ENCODE measurements around the gene VASH1. TPM values are rescaled to one million over a fixed set of nuclear protein-coding genes. Genes with fewer than 3 reads are reported as not detected.

VASH1 gene
- polyA plus RNA-seq (2012; ENCODE audit: low read depth, missing spikeins), result 2.6 TPM

DNA sequence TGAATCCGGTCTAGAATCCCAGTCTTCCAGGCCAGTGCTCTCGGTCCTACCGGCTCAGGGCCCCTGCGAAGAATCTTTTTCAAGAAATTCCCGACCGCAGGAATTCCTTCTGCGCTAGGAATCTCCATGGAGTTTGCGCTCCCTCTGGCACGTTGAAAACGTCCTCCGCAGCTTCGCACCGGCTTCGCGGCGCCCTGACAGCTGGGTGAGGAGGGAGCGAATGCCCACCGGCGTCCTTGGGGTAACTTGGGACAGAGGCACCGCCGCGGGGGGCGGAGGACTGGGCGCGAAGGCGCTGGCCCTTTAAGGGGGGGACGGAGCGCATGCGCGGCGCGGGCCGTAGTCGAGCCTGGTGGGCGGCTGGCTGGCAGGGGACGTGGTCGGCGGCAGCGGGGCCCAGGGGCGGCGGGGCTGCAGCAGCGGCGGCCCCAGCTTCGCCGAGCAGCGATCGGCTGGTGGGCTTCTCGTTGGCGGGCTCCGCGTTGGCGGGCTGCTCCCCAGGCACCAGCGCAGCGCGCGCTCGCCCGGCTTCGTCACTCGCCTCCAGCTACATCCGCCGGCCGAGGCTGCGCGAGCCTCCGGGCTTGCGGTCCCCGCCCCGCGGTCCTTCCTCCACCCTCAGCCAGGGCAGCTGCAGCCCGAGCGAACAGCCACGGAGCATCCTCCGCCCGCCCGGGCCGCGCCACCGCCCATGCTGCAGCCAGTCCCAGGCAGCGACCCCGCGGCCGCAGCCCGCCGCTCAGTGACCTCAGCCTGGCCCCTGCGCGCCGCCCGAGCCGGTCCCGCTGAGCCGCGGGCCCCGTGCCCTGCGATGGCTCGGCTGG is at the start of gene VASH1:
VASH1 (plus strand) TSS at position 333 of the 824 bp plus-strand sequence. CDS start 1,354 bp downstream, outside the sequence.
- TF ChIP-seq TAF1 (IDR thresholded peaks at IDR 0.05; ENCODE audit: low read depth, low read length), result no peak
- no peak for TF ChIP-seq POU2F2 (IDR thresholded peaks at IDR 0.05; ENCODE audit: low read depth, low read length)
- TF ChIP-seq POLR2AphosphoS5 (IDR thresholded peaks at IDR 0.05; ENCODE audit: low read depth, low read length), result no peak
- TF ChIP-seq PAX5 (IDR thresholded peaks at IDR 0.05; ENCODE audit: insufficient read depth, low read length, severe bottlenecking), result no peak
- TF ChIP-seq SPI1 (IDR thresholded peaks at IDR 0.05; ENCODE audit: low read depth, low read length), result no peak
- no peak for TF ChIP-seq POLR2A (IDR thresholded peaks at IDR 0.05; ENCODE audit: low read depth, low read length)
- peak; percentile 97 for FAIRE-seq
- DNase-seq (ENCODE audit: insufficient read length, low spot score), result peak; percentile 94

GRCh38 chr14:76713121-76713520 is 48.1 kb upstream of the VASH1 start:
- TF ChIP-seq POLR2AphosphoS5 (IDR thresholded peaks at IDR 0.05; ENCODE audit: low read depth, low read length) (no peak), PAX5 (IDR thresholded peaks at IDR 0.05; ENCODE audit: insufficient read depth, low read length, severe bottlenecking) (no peak), TAF1 (IDR thresholded peaks at IDR 0.05; ENCODE audit: low read depth, low read length) (no peak), SPI1 (IDR thresholded peaks at IDR 0.05; ENCODE audit: low read depth, low read length) (no peak), POU2F2 (IDR thresholded peaks at IDR 0.05; ENCODE audit: low read depth, low read length) (no peak), POLR2A (IDR thresholded peaks at IDR 0.05; ENCODE audit: low read depth, low read length) (no peak)
- DNase-seq (ENCODE audit: insufficient read length, low spot score) (no peak), FAIRE-seq (no peak)

- TF ChIP-seq POU2F2 (IDR thresholded peaks at IDR 0.05; ENCODE audit: low read depth, low read length) (no peak), POLR2AphosphoS5 (IDR thresholded peaks at IDR 0.05; ENCODE audit: low read depth, low read length) (no peak), TAF1 (IDR thresholded peaks at IDR 0.05; ENCODE audit: low read depth, low read length) (no peak), SPI1 (IDR thresholded peaks at IDR 0.05; ENCODE audit: low read depth, low read length) (no peak), POLR2A (IDR thresholded peaks at IDR 0.05; ENCODE audit: low read depth, low read length) (no peak), PAX5 (IDR thresholded peaks at IDR 0.05; ENCODE audit: insufficient read depth, low read length, severe bottlenecking) (no peak)
- FAIRE-seq, result no peak
- DNase-seq (ENCODE audit: insufficient read length, low spot score), result no peak
These were observed 46.8 kb upstream of the VASH1 start for GRCh38 chr14:76714470-76714869.

GRCh38 chr14:76715101-76715500 is 46.2 kb upstream of the VASH1 start:
- DNase-seq (ENCODE audit: insufficient read length, low spot score) (no peak), FAIRE-seq (no peak)
- TF ChIP-seq PAX5 (IDR thresholded peaks at IDR 0.05; ENCODE audit: insufficient read depth, low read length, severe bottlenecking), result no peak
- TF ChIP-seq POLR2AphosphoS5 (IDR thresholded peaks at IDR 0.05; ENCODE audit: low read depth, low read length), result no peak
- TF ChIP-seq SPI1 (IDR thresholded peaks at IDR 0.05; ENCODE audit: low read depth, low read length), result no peak
- TF ChIP-seq POU2F2 (IDR thresholded peaks at IDR 0.05; ENCODE audit: low read depth, low read length), result no peak
- no peak for TF ChIP-seq POLR2A (IDR thresholded peaks at IDR 0.05; ENCODE audit: low read depth, low read length)
- TF ChIP-seq TAF1 (IDR thresholded peaks at IDR 0.05; ENCODE audit: low read depth, low read length), result no peak

- FAIRE-seq, result no peak
- TF ChIP-seq POLR2AphosphoS5 (IDR thresholded peaks at IDR 0.05; ENCODE audit: low read depth, low read length) (no peak), TAF1 (IDR thresholded peaks at IDR 0.05; ENCODE audit: low read depth, low read length) (no peak), PAX5 (IDR thresholded peaks at IDR 0.05; ENCODE audit: insufficient read depth, low read length, severe bottlenecking) (no peak), SPI1 (IDR thresholded peaks at IDR 0.05; ENCODE audit: low read depth, low read length) (no peak), POU2F2 (IDR thresholded peaks at IDR 0.05; ENCODE audit: low read depth, low read length) (no peak), POLR2A (IDR thresholded peaks at IDR 0.05; ENCODE audit: low read depth, low read length) (no peak)
These were observed 45.7 kb upstream of the VASH1 start for GRCh38 chr14:76715511-76716081.

GRCh38 chr14:76716285-76716684 is 45.0 kb upstream of the VASH1 start:
- TF ChIP-seq POLR2AphosphoS5 (IDR thresholded peaks at IDR 0.05; ENCODE audit: low read depth, low read length) (no peak), POU2F2 (IDR thresholded peaks at IDR 0.05; ENCODE audit: low read depth, low read length) (no peak), TAF1 (IDR thresholded peaks at IDR 0.05; ENCODE audit: low read depth, low read length) (no peak), PAX5 (IDR thresholded peaks at IDR 0.05; ENCODE audit: insufficient read depth, low read length, severe bottlenecking) (no peak), POLR2A (IDR thresholded peaks at IDR 0.05; ENCODE audit: low read depth, low read length) (no peak), SPI1 (IDR thresholded peaks at IDR 0.05; ENCODE audit: low read depth, low read length) (no peak)
- DNase-seq (ENCODE audit: insufficient read length, low spot score), result no peak
- no peak for FAIRE-seq

More at GRCh38 chr14:76715511-76716081, 45.7 kb upstream of the VASH1 start:
- no peak for DNase-seq (ENCODE audit: insufficient read length, low spot score)

DNA sequence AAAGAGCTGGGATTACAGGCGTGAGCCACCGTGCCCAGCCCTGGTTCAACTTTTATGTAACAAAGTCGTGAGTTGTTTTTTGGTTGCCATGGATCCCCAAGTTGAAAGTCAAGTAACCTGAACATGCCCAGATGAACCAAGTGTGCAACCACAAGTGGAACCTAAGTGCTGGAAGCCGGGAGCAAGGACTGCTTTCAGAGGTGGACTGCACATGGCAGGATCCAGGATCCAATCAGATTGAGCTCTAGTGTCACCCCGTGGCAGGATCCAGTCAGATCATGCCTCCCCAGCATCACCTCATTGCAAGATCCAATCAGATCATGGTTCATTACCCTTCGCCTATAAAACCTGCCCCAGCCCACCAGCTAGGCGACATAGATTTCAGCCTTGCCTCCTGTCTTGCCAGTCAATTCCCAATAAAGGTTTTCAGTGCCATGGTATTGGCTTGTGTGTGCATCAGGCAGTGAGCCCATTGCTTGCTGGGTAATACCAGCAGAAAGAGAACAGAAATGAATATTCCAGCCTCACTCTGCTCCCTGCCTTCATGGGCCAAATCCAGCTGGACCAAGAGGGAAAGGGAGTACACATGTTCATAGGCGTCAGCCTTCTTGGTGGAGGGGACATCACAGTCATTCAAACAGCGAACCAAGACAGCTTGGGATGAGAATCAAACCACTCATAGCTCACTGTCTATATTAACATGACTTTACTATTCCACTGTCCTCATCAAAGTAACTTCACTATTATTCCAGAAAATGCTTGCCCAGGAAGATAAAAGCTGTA is 43.6 kb upstream of the VASH1 start:
- DNase-seq (ENCODE audit: insufficient read length, low spot score) (no peak), FAIRE-seq (no peak)
- TF ChIP-seq SPI1 (IDR thresholded peaks at IDR 0.05; ENCODE audit: low read depth, low read length) (no peak), PAX5 (IDR thresholded peaks at IDR 0.05; ENCODE audit: insufficient read depth, low read length, severe bottlenecking) (no peak), POLR2AphosphoS5 (IDR thresholded peaks at IDR 0.05; ENCODE audit: low read depth, low read length) (no peak), POU2F2 (IDR thresholded peaks at IDR 0.05; ENCODE audit: low read depth, low read length) (no peak), TAF1 (IDR thresholded peaks at IDR 0.05; ENCODE audit: low read depth, low read length) (no peak), POLR2A (IDR thresholded peaks at IDR 0.05; ENCODE audit: low read depth, low read length) (no peak)

DNA sequence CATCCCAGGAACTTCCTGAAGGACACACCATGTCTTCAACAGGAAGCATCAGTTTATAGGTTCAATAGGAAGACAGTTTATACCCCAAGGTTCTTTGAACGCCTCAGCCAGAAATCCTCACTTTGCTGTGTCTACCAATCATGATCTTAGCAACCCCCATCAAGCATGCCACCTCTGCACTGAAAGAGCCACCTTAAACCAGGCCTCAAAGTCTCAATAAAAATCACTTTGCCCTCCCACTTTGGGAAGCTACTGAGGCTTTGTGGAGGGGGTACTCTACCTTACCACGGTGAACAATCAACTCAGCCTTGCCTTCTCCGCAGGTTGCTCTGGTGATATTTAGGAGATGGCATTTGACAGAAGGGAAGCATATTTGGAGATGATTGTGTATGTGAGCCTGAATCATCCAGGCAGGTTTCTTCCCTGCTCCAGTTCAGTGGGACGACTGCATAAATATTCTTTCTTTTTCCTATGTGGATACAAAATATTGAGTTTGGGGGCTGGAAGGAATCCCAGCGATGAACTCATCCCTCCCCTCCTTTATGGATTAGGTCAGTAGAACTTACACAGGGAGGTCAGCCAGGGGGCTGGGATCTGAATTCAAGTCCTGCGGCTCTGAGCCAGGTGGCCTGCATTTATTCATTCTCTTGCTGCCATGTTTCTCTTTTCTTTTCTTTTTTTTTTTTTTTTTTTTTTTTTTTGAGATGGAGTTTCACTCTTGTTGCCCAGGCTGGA is 42.8 kb upstream of the VASH1 start:
- DNase-seq (ENCODE audit: insufficient read length, low spot score) (no peak), FAIRE-seq (no peak)
- TF ChIP-seq SPI1 (IDR thresholded peaks at IDR 0.05; ENCODE audit: low read depth, low read length) (no peak), POU2F2 (IDR thresholded peaks at IDR 0.05; ENCODE audit: low read depth, low read length) (no peak), TAF1 (IDR thresholded peaks at IDR 0.05; ENCODE audit: low read depth, low read length) (no peak), POLR2A (IDR thresholded peaks at IDR 0.05; ENCODE audit: low read depth, low read length) (no peak), PAX5 (IDR thresholded peaks at IDR 0.05; ENCODE audit: insufficient read depth, low read length, severe bottlenecking) (no peak), POLR2AphosphoS5 (IDR thresholded peaks at IDR 0.05; ENCODE audit: low read depth, low read length) (no peak)

All from GM12891 (cell line).